Raji (cell line): ENCODE results near the gene CTDSPL2.

ENCODE experiments used
- POLR2A ChIP-seq: IDR thresholded peaks from 2 replicates; pipeline ENCODE4 v1.6.1; 2011; ENCODE audit warnings: low read depth, low read length, control low read depth; ENCODE audit not compliant: insufficient read depth

The CTDSPL2 gene

DNA sequence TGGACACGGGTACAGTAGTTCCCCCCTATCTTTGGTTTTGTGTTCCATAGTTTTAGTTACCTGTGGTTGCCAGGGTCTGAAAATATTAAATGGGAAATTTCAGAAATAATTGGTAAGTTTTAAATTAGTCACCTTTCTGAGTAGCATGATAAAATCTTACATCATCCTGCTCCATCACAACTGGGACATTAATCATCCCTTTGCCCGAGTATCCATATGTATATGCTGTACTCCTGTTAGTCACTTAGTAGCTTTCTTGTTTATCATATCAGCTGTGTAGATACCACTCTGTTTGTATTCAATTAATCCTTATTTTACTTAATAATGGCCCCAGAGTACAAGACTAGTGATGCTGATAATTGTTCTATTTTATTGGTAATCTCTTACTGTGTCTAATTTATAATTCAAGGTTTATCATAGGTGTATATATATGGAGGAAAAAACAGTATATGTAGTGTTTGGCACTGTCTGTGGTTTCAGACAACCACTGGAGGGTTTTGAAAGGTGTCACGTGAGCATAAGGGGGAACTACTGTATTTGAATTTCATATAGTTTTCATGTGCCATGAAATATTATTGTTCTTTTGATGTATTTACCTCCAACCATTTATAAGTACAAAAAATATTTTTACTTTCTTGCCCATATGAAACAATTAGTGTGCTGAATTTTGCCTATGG is 41.4 kb downstream of the CTDSPL2 start:
- no peak for TF ChIP-seq POLR2A

DNA sequence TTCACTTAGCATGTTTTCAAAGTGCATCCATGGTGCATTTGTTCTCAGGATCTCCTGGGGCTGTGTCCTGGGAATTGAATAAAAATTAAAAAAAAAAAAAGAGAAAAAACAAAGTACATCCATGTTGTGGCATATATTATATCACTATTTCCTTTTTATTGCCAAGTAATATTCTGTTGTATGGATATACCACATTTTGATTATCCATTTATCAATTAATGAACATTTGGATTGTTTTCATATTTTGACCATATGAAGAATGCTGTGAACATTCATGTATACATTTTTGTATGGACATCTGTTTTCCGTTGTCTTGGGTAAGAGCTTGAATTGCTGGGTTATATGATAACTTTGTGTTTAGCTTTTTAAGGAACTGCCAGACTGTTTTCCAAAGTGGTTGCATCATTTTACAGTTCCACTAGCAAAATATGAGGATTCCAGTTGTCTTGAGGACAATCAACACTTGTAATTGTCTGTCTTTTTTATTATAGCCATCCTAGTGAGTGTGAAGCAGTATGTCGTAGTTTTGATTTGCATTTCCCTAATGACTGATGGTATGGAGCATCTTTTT is 44.5 kb downstream of the CTDSPL2 start:
- TF ChIP-seq POLR2A = no peak

- TF ChIP-seq POLR2A = no peak
These were observed 51.9 kb downstream of the CTDSPL2 start for GRCh38 chr15:44479343-44479742.

DNA sequence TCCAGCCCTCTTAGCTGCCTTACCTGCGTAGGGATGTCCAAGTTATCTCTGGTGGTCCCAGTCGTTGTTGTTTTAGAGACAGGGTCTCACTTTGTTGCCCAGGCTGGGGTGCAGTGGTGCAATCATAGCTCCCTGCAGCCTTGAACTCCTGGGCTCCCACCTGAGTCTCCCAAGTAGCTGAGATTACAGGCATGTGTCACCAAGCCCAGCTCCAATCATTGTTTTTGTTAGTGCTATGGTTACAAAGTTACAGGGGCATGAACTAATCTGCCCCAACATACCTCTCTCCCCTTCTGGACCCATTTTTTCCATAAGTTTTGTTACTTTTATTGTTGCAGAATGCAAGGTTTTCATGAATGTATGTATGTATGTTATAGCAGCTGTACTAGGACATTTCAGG is 54.7 kb downstream of the CTDSPL2 start:
- no peak for TF ChIP-seq POLR2A

- no peak for TF ChIP-seq POLR2A
These were observed 58.5 kb downstream of the CTDSPL2 start for GRCh38 chr15:44485880-44486279.

DNA sequence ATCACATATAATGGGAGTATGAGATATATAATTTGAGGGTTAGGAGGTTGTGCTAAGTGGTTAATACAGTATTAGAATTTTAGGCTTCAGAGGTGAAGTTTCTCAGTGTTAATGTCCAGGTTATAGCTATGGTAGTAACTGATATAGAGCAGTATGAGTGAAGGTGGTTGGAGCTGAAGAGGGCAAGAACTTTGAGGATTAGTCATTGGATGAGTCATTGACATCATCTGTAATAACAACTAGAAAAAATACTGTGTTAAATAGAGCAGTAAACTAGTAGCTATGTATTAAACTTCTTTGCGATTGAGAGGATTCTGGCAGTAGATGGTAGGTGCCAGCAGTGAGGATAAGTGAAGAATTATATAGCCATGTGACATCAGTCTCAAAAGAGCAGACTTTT is 62.0 kb downstream of the CTDSPL2 start:
- TF ChIP-seq POLR2A = no peak

GRCh38 chr15:44490622-44491021 is 63.2 kb downstream of the CTDSPL2 start:
- TF ChIP-seq POLR2A = no peak

DNA sequence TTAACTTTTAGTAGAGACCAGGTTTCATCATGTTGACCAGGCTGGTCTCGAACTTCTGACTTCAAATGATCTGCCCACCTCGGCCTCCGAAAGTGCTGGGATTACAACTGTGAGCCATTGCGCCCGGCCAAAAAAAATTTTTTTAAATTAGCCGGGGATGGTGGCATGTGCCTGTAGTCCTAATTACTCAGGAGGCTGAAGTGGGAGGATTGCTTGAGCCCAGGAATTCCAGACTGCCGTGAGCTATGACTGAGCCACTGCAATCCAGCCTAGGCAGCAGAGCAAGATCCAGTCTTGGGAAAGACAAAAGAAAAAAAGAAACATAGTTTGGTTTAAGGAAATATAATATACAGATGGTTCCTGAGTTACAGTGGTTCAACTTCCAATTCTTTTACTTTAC is 64.6 kb downstream of the CTDSPL2 start:
- no peak for TF ChIP-seq POLR2A

- TF ChIP-seq POLR2A = no peak
These were observed 65.2 kb downstream of the CTDSPL2 start for GRCh38 chr15:44492672-44493071.

DNA sequence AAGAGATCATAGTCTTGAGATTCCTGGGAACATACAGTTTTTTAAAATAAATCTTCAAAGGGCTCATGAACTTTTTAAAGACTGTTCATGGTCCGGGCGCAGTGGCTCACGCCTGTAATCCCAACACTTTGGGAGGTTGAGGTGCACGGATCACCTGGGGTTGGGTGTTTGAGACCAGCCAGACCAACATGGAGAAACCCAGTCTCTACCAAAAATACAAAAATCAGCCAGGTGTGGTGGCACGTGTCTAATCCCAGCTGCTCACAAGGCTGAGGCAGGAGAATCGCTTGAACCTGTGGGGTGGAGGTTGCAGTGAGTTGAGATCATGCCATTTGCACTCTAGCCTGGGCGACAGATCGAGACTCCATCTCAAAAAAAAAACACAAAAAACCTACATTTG is 68.1 kb downstream of the CTDSPL2 start:
- TF ChIP-seq POLR2A = no peak

- TF ChIP-seq POLR2A = no peak
These were observed 73.1 kb downstream of the CTDSPL2 start for GRCh38 chr15:44500555-44500954.

DNA sequence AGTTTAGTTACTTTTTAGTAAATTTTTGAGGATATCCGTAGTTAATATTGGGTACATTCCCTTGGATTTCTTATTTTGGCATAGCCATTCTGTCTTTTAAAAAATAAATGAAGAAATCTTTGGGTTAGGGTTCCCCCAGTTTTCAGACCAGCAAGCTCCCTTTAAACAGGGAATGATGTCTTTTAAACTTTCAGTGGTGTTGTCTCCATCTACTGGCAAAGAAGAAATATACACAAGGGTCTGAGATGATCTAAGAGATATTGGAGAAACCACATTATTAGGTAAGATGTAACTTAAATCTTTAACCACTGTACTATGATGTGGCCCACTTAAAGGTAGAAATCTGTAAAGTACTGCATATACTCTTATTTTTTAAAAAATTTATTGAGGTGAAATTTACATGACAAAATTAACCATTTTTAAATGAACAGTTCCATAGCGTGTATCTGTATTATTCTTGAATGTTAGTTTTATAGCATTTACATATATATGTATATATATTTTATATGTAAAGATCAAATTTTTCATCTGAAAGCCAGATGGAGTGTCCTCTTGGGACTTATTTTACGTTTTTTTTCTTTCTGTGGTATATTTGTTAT is 74.4 kb downstream of the CTDSPL2 start:
- TF ChIP-seq POLR2A = no peak

- TF ChIP-seq POLR2A = no peak
These were observed 89.0 kb downstream of the CTDSPL2 start for GRCh38 chr15:44516436-44516835.

DNA sequence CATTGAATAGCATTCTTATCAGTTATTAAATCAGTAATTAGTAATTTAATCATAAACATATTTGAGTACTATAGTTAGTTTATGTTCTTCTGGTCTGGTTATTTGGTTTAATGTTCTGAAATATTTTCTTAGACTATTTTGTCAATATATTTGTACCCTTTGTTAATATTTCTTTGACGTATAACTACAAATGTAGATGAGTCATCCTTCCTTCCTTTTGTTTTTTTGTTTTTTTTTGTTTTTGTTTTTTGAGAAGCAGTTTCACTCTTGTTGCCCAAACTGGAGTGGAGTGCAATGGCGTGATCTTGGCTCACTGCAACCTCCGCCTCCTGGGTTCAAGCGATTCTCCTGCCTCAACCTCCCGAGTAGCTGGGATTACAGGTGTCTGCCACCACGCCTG is 92.1 kb downstream of the CTDSPL2 start:
- no peak for TF ChIP-seq POLR2A

DNA sequence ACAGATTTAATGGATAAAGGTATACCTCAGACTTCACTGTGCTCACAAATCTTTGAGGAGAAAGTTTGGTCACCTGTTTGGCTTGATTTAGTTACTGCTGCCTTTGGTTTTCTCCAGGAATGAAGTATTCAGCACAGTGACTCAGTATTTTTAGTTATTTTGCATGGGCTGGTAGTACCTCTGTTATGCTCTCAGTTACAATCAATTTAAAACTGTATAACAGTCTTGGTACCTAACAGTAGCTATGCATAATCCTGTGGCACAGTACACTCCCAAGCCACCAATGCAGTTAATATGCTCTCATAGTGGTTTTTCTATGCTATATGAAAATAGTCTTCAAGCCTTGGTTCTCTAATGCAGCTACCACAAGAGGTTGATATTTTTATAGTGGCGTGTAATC is 97.6 kb downstream of the CTDSPL2 start:
- TF ChIP-seq POLR2A = no peak

DNA sequence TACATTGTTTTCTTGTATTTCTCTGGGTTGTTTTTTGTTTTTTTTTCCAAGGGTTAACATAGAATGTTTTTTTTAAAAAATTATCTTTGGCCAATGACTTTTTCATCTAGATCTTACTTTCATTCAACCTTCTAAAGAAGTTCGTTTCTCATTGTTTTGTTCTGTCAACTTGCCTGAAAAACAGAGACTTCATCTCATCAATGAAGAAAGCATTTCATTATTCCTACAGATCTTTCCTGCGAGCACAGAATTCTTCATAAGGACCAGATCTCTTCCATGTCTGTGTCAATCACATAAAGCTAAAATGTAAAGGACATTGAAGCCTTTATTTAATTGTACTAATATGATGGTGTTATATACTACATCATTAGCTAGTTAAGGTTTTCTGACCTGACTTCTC is 99.8 kb downstream of the CTDSPL2 start:
- TF ChIP-seq POLR2A = no peak

- TF ChIP-seq POLR2A = no peak
These were observed 102.6 kb downstream of the CTDSPL2 start for GRCh38 chr15:44529864-44530604.

DNA sequence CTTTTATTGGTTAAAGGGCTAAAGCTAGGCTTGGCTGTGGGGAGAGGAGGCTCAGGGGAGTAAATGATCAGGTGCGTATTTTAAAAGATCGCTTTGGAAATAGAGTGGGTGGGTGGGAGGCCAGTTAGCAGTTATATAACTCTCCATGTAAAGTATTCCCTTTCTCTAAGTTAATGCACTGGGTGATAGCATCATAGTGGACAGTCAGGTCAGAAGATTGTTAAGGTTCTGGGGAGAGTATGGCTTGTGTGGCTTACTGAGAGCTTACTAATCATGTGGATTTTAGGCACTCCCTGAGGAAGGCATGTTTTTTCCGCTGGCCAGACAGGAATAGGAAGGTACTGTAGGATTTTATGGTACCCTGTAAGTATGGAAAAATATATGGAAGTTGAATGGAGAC is 103.2 kb downstream of the CTDSPL2 start:
- TF ChIP-seq POLR2A = no peak
